ENCODE measurements around the gene GRIN1.
A peak's percentile ranks its signal among the peaks of the same experiment; 100 is the strongest.

GRIN1 gene

GRCh38 chr9:137198051-137198901 lies 59.3 kb downstream of the GRIN1 start:
- no peak for DNase-seq

GRCh38 chr9:137198902-137199283 lies 59.9 kb downstream of the GRIN1 start:
- no peak for DNase-seq

- no peak for DNase-seq
Measured at GRCh38 chr9:137199411-137200121, 60.6 kb downstream of the GRIN1 start.

DNA sequence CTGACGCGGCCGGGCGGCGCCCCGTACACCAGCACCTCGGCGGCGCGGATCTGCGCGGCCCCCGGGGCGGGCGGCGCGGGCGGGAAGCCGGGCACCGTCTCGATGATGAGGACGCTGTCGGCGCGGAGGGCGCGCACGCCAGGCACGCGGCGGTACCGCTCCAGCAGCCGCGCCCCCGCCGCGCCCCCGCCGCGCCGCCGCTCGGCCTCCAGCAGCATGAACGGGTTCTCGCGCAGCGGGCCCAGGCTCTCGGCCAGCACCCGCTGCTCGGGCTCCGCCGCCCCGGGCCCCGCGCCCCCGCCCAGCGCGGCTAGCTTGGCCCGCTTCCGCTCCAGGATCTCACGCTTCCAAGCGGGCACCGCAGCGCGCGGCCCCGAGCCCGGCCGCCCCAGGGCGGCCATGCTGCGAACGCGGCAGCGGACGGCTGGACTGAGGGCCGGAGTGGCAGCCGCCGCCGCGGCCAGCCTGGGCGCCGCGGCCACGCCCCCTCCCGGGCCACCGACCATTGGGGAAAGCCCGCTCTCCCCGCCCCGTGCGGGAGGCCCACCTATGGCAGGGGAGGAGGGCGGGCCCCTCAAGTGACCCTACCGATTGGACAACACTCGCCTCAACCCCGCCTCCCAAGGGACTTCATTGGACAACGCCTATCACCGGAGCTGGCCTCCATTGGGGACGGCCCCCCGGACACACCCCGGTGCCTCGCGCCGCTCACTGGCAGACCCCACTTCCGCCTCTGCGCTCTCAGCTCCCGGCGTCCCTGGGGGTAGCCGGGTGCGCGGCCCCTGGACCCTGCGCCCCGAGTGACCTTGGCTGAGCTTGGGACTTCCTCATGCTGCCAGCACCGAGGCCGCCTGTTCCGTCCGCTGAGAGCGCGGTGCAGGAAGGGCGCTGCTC lies 61.6 kb downstream of the GRIN1 start, which contains the start of gene TPRN:
Gene TPRN, minus strand, starts transcription at position 431 of the 894 bp plus-strand sequence. Its CDS starts 30 bp downstream, at position 401.
- DNase-seq: peak; percentile 97

GRCh38 chr9:137201205-137201868 lies 62.4 kb downstream of the GRIN1 start:
- no peak for DNase-seq

- no peak for DNase-seq
Measured at GRCh38 chr9:137202966-137203365, 64.0 kb downstream of the GRIN1 start.

DNA sequence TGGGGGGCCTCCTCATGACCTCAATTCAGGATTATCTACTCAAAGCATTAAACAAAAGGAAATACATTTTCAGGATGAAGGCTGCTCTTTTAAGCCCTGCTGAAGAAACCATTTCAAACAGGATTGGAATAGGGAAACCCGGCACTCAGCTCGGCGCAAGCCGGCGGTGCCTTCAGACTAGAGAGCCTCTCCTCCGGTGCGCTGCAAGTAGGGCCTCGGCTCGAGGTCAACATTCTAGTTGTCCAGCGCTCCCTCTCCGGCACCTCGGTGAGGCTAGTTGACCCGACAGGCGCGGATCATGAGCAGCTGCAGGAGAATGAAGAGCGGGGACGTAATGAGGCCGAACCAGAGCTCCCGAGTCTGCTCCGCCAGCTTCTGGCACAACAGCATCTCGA lies 65.8 kb downstream of the GRIN1 start:
- no peak for DNase-seq

- peak; percentile 95 for DNase-seq
Measured at GRCh38 chr9:137205126-137206069, 66.4 kb downstream of the GRIN1 start, which contains the start of the genes NDOR1 and TMEM203. Gene NDOR1, plus strand, starts transcription at chr9:137205700. Its CDS starts 78 bp downstream, at chr9:137205778. Gene TMEM203, minus strand, starts transcription at chr9:137205648. Its CDS starts 234 bp downstream, at chr9:137205414.

DNA sequence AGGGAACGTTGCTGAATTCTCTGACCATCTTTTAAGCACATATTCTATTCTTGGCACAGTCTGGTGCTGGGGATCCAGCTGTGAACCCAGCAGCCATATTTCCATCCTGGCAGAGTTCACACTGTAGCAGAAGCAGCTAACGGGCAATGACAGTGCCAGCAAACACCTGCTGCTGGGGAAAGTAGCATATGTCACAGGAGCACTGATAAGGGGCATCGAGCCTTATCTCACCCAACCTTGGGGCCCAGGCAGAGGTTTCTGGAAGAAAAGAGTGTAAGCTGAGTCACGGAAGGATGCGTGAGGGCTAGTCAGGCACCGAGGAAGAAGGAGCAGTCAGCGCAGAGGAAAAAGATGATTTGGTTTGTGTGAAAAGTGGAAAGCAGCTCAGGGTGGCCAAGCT lies 67.6 kb downstream of the GRIN1 start:
- no peak for DNase-seq

DNA sequence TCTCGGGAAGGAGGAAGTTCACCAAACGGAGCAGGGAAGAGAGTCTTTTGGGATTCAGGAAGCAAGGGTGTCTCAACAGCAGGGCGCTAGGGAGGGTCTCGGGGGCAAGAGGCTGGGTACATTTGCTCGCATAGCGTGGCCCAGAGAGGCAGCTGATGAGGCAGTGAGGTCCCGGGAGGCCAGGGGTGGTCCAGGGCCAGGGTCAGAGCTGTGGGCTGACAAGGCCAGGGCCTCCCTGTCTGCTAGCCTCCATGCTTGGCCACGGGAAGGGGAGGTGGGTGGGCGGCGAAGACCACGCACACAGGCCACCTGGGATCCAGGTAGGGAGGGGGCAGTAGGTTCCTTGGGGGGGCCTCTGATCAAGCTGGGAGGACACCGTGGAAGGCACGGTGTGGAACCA lies 72.6 kb downstream of the GRIN1 start:
- no peak for DNase-seq

DNA sequence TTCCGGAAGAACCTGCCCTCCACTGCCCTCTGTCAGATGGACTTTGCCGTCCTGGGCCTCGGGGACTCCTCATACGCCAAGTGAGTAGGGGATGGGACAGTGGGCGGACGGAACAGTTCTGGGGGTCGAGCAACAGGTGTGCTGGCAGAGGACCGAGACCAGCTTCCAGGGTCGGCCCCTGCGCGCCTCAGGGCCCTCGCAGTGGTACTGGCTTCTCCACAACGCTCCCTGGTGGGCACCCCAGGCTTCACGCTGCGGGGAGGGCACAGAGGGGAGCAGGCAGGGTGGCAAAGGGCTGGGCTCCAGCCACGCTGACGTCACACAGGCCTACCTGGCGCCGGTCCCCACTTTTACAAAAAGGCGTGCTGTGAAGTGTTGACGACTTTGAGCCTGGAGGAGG lies 73.6 kb downstream of the GRIN1 start:
- DNase-seq: no peak

- DNase-seq: no peak
Measured at GRCh38 chr9:137213160-137214060, 74.5 kb downstream of the GRIN1 start.

GRCh38 chr9:137214620-137215019 lies 75.7 kb downstream of the GRIN1 start:
- DNase-seq: no peak

GRCh38 chr9:137215196-137215986 lies 76.4 kb downstream of the GRIN1 start:
- no peak for DNase-seq

DNA sequence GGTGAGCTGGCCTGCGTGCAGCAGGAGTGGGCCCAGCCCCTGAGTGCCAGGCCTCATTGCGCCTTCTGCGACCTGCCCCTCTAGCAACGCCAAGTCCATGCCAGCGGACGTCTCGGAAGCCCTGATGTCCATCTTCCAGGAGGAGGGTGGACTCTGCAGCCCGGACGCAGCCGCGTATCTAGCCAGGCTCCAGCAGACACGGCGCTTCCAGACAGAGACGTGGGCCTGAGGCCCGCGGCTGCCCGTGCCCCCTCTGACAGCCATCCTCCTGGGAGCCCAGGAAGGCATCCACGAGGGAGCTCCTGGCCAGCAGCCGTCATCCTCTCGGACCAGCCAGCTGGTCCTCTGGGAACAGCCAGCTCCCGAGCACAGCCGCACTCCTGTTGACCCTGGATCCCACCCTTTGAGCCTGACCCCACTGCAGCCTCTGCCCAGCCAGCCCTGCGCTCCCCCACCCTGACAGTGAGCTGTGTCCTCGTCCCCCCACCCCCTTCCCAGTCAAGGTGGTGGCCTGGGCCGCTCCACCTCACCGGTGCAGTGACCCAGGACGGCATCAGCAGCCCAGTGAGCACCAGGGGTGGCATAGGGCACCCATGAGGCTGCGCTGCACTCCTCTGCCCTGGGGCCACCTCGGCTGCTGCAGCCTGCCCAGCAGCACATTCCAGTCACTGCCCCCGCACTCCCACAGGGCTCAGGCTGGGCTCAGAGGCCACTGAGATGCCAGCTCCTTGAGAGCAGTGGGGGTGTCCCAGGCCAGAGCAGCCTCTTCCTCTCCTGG lies 77.4 kb downstream of the GRIN1 start:
- DNase-seq: no peak

- DNase-seq: no peak
Measured at GRCh38 chr9:137217276-137218211, 78.6 kb downstream of the GRIN1 start.

- no peak for DNase-seq
Measured at GRCh38 chr9:137218212-137218753, 79.3 kb downstream of the GRIN1 start.

Data from activated CD4-positive, CD25-positive, alpha-beta regulatory T cell treated with anti-CD3 and anti-CD28 coated beads, Interleukin-2, amount 50 U/mL, for 72 hours (primary cell).